ENCODE measurements around the gene FAM170B.

- TF ChIP-seq POLR2A (IDR thresholded peaks at IDR 0.05) (no peak), CTCF (IDR thresholded peaks at IDR 0.05) (no peak)
Measured at GRCh38 chr10:49094646-49095045, 39.2 kb downstream of the FAM170B start.
